K562 (cell line): Measurements from ENCODE around the gene UBR3. TPM values are rescaled to one million over a fixed set of nuclear protein-coding genes. Genes with fewer than 3 reads are reported as not detected.
A peak's percentile ranks its signal among the peaks of the same experiment; 100 is the strongest.

Experiments
- CREBBP ChIP-seq: IDR thresholded peaks from one replicate; pipeline ENCODE4 v1.6.1; 2012; ENCODE audit warnings: low read depth, mild to moderate bottlenecking, control low read depth, inconsistent platforms, low read length
- CTCFL ChIP-seq: IDR thresholded peaks from 2 replicates; pipeline ENCODE4 v1.6.1; 2011; ENCODE audit warnings: borderline replicate concordance, low read depth, mild to moderate bottlenecking, moderate library complexity, low read length; ENCODE audit not compliant: insufficient read depth, poor library complexity, severe bottlenecking
- CXXC5 ChIP-seq: fragments of 250-450 bp; sonication (Bioruptor Pico); IDR thresholded peaks from 2 replicates; pipeline ENCODE4 v1.8.0; 2022; ENCODE audit warnings: inconsistent platforms, mild to moderate bottlenecking, moderate library complexity
- EWSR1 ChIP-seq: fragments of 450-650 bp; IDR thresholded peaks from 2 replicates; pipeline ENCODE4 v1.6.1; 2018; ENCODE audit warnings: borderline replicate concordance, mild to moderate bottlenecking, low read depth, moderate library complexity; ENCODE audit not compliant: partially characterized antibody
- KHSRP ChIP-seq: fragments of 450-650 bp; IDR thresholded peaks from 2 replicates; pipeline ENCODE4 v1.6.1; 2017
- MTA1 ChIP-seq: fragments of 450-650 bp; IDR thresholded peaks from 2 replicates; pipeline ENCODE4 v1.6.1; 2017; ENCODE audit warnings: borderline replicate concordance
- NFXL1 ChIP-seq: fragments of 450-650 bp; formaldehyde crosslinking; IDR thresholded peaks from 2 replicates; pipeline ENCODE4 v1.4.0; 2021; ENCODE audit warnings: mild to moderate bottlenecking
- PHF8 ChIP-seq: fragments of 200-600 bp; sonication (generic); IDR thresholded peaks from 2 replicates; pipeline ENCODE4 v1.6.1; 2012; ENCODE audit warnings: mixed run types, mild to moderate bottlenecking, inconsistent platforms, low read length, moderate library complexity, borderline replicate concordance
- PKNOX1 ChIP-seq: fragments of 450-650 bp; IDR thresholded peaks from 2 replicates; pipeline ENCODE4 v1.6.1; 2016
- SMARCA4 ChIP-seq: fragments of 450-650 bp; IDR thresholded peaks from 2 replicates; pipeline ENCODE4 v1.6.1; 2016
- SNRNP70 ChIP-seq: fragments of 200-400 bp; formaldehyde crosslinking; optimal IDR thresholded peaks from 2 replicates; pipeline ENCODE3; 2017; ENCODE audit warnings: low read depth, low read length
- SP2 ChIP-seq: IDR thresholded peaks from 2 replicates; pipeline ENCODE4 v1.6.1; 2011; ENCODE audit warnings: mild to moderate bottlenecking, low read depth, low read length, moderate library complexity; ENCODE audit not compliant: poor library complexity, severe bottlenecking; ENCODE audit errors: extremely low read depth
- THAP12 ChIP-seq: fragments of 250-450 bp; sonication (Bioruptor Pico); IDR thresholded peaks from 2 replicates; pipeline ENCODE4 v1.9.0; 2021; ENCODE audit warnings: mild to moderate bottlenecking, inconsistent platforms
- ZNF668 ChIP-seq: fragments of 250-450 bp; sonication (Bioruptor Pico); IDR thresholded peaks from 2 replicates; pipeline ENCODE4 v1.8.0; 2022; ENCODE audit warnings: mild to moderate bottlenecking, inconsistent platforms
- ZNF764 ChIP-seq: fragments of 250-450 bp; sonication (Bioruptor Pico); IDR thresholded peaks from 2 replicates; pipeline ENCODE4 v1.4.0; 2020; ENCODE audit warnings: low read depth, mild to moderate bottlenecking, moderate library complexity
- polyA plus RNA-seq, 8 experiments: library from polyadenylated mRNA; depleted of rRNA in 4 of 8; stranded (reverse) in 5 of 8; unstranded in 3 of 8; fragments of >200 nt; fragmentation: Nextera tagmentation in 2 of 8; fragmentation: Illumina TruSeq in 1 of 8; extraction: Ambion mirVana in 2 of 8; extraction: Trizol in 1 of 8; gene quantifications; 2 replicates each; pipeline versions ENCODE4 v1.2.1 to v1.2.3, GENCODE V29; 2011 to 2014; ENCODE audit warnings: inconsistent platforms in 1 of 8, missing spikeins in 1 of 8
- total RNA-seq, 7 experiments: library from RNA; depleted of rRNA in 6 of 7; stranded (reverse); fragments of >200 nt in 6 of 7; fragmentation: Illumina TruSeq in 2 of 7; extraction: Trizol in 2 of 7; gene quantifications; 2 replicates each; pipeline versions ENCODE4 v1.2.1 to v1.2.3, GENCODE V29; 2011 to 2021; ENCODE audit warnings: low replicate concordance in 1 of 7
- TF ChIP-seq, protein P1 (sequence below): fragments of 250-450 bp; sonication (Bioruptor Pico); IDR thresholded peaks from 2 replicates; pipeline ENCODE4 v1.5.0; 2021
- TF ChIP-seq, protein P2 (sequence below): sonication (generic); formaldehyde crosslinking; IDR thresholded peaks from 2 replicates; pipeline ENCODE4 v1.8.0; 2022; ENCODE audit warnings: mild to moderate bottlenecking, missing genetic modification reagents, borderline replicate concordance
- TF ChIP-seq, protein P3 (sequence below): fragments of 450-650 bp; IDR thresholded peaks from 2 replicates; pipeline ENCODE4 v1.6.1; 2018; ENCODE audit warnings: mild to moderate bottlenecking, low read depth; ENCODE audit not compliant: partially characterized antibody

The UBR3 gene
- total and polyA plus RNA-seq, 9 of the 15 experiments (the other 6 are each of a cell fraction or from before 2014, with no cell fraction given): 14.4 to 63.5 (median 40.4) TPM

- no peak for TF ChIP-seq ZNF668 (CRISPR knock-in tag)
- no peak for TF ChIP-seq SP2
- TF ChIP-seq SMARCA4: peak; percentile 34; the same call in 1 of the 2 replicates
- TF ChIP-seq, protein P1, sequence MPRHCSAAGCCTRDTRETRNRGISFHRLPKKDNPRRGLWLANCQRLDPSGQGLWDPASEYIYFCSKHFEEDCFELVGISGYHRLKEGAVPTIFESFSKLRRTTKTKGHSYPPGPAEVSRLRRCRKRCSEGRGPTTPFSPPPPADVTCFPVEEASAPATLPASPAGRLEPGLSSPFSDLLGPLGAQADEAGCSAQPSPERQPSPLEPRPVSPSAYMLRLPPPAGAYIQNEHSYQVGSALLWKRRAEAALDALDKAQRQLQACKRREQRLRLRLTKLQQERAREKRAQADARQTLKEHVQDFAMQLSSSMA: no peak
- TF ChIP-seq ZNF764 (CRISPR knock-in tag): no peak
- no peak for TF ChIP-seq PHF8
- no peak for TF ChIP-seq THAP12
- TF ChIP-seq, protein P2, sequence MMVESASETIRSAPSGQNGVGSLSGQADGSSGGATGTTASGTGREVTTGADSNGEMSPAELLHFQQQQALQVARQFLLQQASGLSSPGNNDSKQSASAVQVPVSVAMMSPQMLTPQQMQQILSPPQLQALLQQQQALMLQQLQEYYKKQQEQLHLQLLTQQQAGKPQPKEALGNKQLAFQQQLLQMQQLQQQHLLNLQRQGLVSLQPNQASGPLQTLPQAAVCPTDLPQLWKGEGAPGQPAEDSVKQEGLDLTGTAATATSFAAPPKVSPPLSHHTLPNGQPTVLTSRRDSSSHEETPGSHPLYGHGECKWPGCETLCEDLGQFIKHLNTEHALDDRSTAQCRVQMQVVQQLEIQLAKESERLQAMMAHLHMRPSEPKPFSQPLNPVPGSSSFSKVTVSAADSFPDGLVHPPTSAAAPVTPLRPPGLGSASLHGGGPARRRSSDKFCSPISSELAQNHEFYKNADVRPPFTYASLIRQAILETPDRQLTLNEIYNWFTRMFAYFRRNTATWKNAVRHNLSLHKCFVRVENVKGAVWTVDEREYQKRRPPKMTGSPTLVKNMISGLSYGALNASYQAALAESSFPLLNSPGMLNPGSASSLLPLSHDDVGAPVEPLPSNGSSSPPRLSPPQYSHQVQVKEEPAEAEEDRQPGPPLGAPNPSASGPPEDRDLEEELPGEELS: no peak
- TF ChIP-seq SNRNP70: no peak
- TF ChIP-seq CTCFL: no peak
- no peak for TF ChIP-seq CREBBP
- TF ChIP-seq KHSRP: no peak
- no peak for TF ChIP-seq CXXC5
- TF ChIP-seq, protein P3, sequence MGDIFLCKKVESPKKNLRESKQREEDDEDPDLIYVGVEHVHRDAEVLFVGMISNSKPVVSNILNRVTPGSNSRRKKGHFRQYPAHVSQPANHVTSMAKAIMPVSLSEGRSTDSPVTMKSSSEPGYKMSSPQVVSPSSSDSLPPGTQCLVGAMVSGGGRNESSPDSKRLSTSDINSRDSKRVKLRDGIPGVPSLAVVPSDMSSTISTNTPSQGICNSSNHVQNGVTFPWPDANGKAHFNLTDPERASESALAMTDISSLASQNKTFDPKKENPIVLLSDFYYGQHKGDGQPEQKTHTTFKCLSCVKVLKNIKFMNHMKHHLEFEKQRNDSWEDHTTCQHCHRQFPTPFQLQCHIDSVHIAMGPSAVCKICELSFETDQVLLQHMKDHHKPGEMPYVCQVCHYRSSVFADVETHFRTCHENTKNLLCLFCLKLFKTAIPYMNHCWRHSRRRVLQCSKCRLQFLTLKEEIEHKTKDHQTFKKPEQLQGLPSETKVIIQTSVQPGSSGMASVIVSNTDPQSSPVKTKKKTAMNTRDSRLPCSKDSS: peak; percentile 25
- TF ChIP-seq MTA1: no peak; the same call in 1 of the 2 replicates
- TF ChIP-seq EWSR1: no peak
- peak; percentile 96 for TF ChIP-seq PKNOX1
- TF ChIP-seq NFXL1: no peak
Measured at GRCh38 chr2:169828141-169828811, 1.0 kb downstream of the UBR3 start (continued).
